Upper lobe of left lung (tissue), 6 donors: ENCODE measurements around the gene CCNK. TPM values are rescaled to one million over a fixed set of nuclear protein-coding genes. Genes with fewer than 3 reads are reported as not detected.
A peak's percentile ranks its signal among the peaks of the same experiment; 100 is the strongest.

Experiments
- ATAC-seq, 2 donors: fragments of 200-7000 bp; cut with Tn5 transposase; one replicate each; pipeline ENCODE4 v1.9.1; 2022; ENCODE audit warnings: mild to moderate bottlenecking in 2 of 2, moderate library complexity in 2 of 2; ENCODE audit not compliant: low FRiP score in 2 of 2
- DNase-seq, 2 donors: peaks; one replicate each; pipeline ENCODE4 v3.0.0-alpha.2; 2019 to 2020
- H3K27ac ChIP-seq, 4 donors: fragments of 200-600 bp; sonication (generic); one replicate each; pipeline ENCODE4 v1.5.1; 2016 to 2019
- H3K27me3 ChIP-seq, 4 donors: fragments of 200-600 bp; sonication (generic); one replicate each; pipeline ENCODE4 v1.5.1; 2017 to 2019
- H3K36me3 ChIP-seq, 4 donors: fragments of 200-600 bp; sonication (generic); one replicate each; pipeline ENCODE4 v1.5.1; 2016 to 2019
- H3K4me1 ChIP-seq, 4 donors: fragments of 200-600 bp; sonication (generic); one replicate each; pipeline ENCODE4 v1.5.1; 2018 to 2019
- H3K4me3 ChIP-seq, 4 donors: fragments of 200-600 bp; sonication (generic); one replicate each; pipeline ENCODE4 v1.5.1; 2017 to 2019; ENCODE audit warnings: mild to moderate bottlenecking in 2 of 4, moderate library complexity in 1 of 4
- H3K9me3 ChIP-seq, 4 donors: fragments of 200-600 bp; sonication (generic); one replicate each; pipeline ENCODE4 v1.5.1; 2018 to 2019
- EP300 ChIP-seq, 4 donors: sonication (generic); formaldehyde crosslinking; IDR thresholded peaks; one replicate each; pipeline ENCODE4 v1.5.1; 2017; ENCODE audit warnings: antibody characterized with exemption in 4 of 4, control low read depth in 2 of 4
- POLR2A ChIP-seq, 4 donors: fragments of 450-650 bp; IDR thresholded peaks; one replicate each; pipeline ENCODE4 v1.5.1; 2016 to 2017; ENCODE audit warnings: antibody characterized with exemption in 4 of 4, mild to moderate bottlenecking in 2 of 4
- POLR2AphosphoS5 ChIP-seq, 2 donors: sonication (generic); formaldehyde crosslinking; IDR thresholded peaks; one replicate each; pipeline ENCODE4 v1.5.1; 2017; ENCODE audit warnings: antibody characterized with exemption in 2 of 2
- WGBS, 2 donors: methylation state at CpG; one replicate each; pipeline ENCODE4 v1.1.5; 2017 to 2018; 5-methylcytosine and 5-hydroxymethylcytosine counted together
- total RNA-seq, 6 donors: library from RNA; depleted of rRNA in 4 of 6; stranded (reverse); fragments of >200 nt in 4 of 6; gene quantifications; one replicate each; pipeline versions ENCODE4 v1.1.0 to v1.2.1, GENCODE V29; 2016 to 2021
- TF ChIP-seq, protein P1 (sequence below), 6 experiments: fragments of 450-650 bp in 4 of 6; fragments of 200-600 bp in 2 of 6; sonication (generic) in 2 of 6; IDR thresholded peaks; one replicate each; pipeline ENCODE4 v1.5.1; 2016 to 2019; ENCODE audit warnings: antibody characterized with exemption in 6 of 6
- donor health status: DM: no; HTN: no; CAD: no; lungs with moderate emphysema.
- donor health status: DM: no; HTN: yes; CAD: no; lungs with severe emphysema.

The CCNK gene
- total RNA-seq, 6 donors from 2014 or later = 29.8 to 51.1 (median 44.0) TPM

GRCh38 chr14:99462210-99462609 is 19.0 kb upstream of the CCNK start:
- no peaks in the 10 kb centered on the region for H3K9me3 ChIP-seq
- H3K4me3 ChIP-seq = no peak overlapping the region
- WGBS, 2 donors = 62 to 65% methylated on average over 6 of the region's 6 CpGs
- H3K4me1 ChIP-seq = peaks cover 0 to 5% (median 3%) of the 10 kb centered on the region in 4 donors
- H3K27me3 ChIP-seq = no peaks in the 10 kb centered on the region
- ATAC-seq (no peak), DNase-seq (no peak)
- TF ChIP-seq POLR2AphosphoS5 (IDR thresholded peaks at IDR 0.05) (no peak), POLR2A (IDR thresholded peaks at IDR 0.05) (no peak)
- H3K36me3 ChIP-seq = peaks cover 8 to 81% (median 52%) of the 10 kb centered on the region in 4 donors
- H3K27ac ChIP-seq = no peak overlapping the region

- Histone ChIP-seq H3K27ac (no peak overlapping the region), H3K4me1 (peaks cover 7 to 20% (median 12%) of the 10 kb centered on the region in 4 donors), H3K27me3 (no peaks in the 10 kb centered on the region), H3K36me3 (peaks cover 0 to 65% (median 44%) of the 10 kb centered on the region in 4 donors), H3K9me3 (no peaks in the 10 kb centered on the region), H3K4me3 (no peak overlapping the region)
- DNase-seq (no peak), ATAC-seq (no peak)
- TF ChIP-seq POLR2A (IDR thresholded peaks at IDR 0.05) (no peak), EP300 (IDR thresholded peaks at IDR 0.05) (no peak)
- WGBS, 2 donors = 86 to 89% methylated on average over 4 of the region's 4 CpGs
Observed at GRCh38 chr14:99463974-99464373, 17.2 kb upstream of the CCNK start.

DNA sequence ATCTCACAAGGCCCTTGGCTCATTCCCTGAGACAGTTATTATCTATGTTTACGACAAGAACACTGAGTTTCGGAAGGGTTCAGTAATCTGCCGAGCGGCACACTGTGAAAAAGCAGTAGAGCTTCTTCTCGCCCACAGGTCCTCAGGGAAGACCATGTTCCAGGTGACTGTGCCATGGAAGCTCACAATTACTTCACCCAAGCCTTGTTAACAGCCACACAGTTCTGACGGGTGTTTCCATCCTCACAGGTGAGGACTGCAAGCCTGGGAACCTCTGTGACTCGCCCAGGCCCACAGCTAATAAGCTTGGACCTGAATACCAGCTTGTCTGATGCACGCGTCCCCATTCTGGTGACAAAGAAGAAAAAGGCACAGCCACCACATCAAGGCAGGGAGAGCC is 15.9 kb upstream of the CCNK start:
- peaks cover 7 to 26% (median 12%) of the 10 kb centered on the region in 4 donors for H3K4me1 ChIP-seq
- ATAC-seq (no peak), DNase-seq (no peak)
- H3K27me3 ChIP-seq = no peaks in the 10 kb centered on the region
- TF ChIP-seq POLR2A (IDR thresholded peaks at IDR 0.05) = no peak
- no peak for TF ChIP-seq POLR2AphosphoS5 (IDR thresholded peaks at IDR 0.05)
- TF ChIP-seq EP300 (IDR thresholded peaks at IDR 0.05) = no peak
- TF ChIP-seq, protein P1, sequence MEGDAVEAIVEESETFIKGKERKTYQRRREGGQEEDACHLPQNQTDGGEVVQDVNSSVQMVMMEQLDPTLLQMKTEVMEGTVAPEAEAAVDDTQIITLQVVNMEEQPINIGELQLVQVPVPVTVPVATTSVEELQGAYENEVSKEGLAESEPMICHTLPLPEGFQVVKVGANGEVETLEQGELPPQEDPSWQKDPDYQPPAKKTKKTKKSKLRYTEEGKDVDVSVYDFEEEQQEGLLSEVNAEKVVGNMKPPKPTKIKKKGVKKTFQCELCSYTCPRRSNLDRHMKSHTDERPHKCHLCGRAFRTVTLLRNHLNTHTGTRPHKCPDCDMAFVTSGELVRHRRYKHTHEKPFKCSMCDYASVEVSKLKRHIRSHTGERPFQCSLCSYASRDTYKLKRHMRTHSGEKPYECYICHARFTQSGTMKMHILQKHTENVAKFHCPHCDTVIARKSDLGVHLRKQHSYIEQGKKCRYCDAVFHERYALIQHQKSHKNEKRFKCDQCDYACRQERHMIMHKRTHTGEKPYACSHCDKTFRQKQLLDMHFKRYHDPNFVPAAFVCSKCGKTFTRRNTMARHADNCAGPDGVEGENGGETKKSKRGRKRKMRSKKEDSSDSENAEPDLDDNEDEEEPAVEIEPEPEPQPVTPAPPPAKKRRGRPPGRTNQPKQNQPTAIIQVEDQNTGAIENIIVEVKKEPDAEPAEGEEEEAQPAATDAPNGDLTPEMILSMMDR (IDR thresholded peaks at IDR 0.05) = no peak
- whole genome bisulfite sequencing, 2 donors = 95 to 97% methylated on average over 9 of the region's 9 CpGs
- H3K36me3 ChIP-seq = peaks cover 0 to 55% (median 40%) of the 10 kb centered on the region in 4 donors
- no peak overlapping the region for H3K4me3 ChIP-seq
- no peaks in the 10 kb centered on the region for H3K9me3 ChIP-seq
- no peak overlapping the region for H3K27ac ChIP-seq

DNA sequence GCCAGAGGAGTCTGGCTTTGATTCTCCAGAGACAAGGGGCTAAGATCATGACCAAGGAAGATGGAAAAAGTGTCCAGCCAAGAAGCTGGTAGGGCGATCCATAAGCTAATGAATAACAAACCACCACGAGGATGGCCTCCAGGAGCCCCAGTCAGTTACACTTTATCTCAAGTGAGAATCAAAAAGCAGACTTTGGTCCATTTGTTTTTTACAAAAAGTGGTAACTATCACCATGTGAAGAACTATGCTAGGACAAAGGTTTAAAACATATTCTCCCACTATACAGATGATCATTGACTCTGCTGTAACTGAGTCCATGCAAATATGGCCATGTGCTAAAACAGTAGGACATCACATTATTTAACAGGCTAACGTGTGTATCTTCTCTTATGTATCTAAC is 14.5 kb upstream of the CCNK start:
- peaks cover 7 to 26% (median 12%) of the 10 kb centered on the region in 4 donors for H3K4me1 ChIP-seq
- ATAC-seq = no peak
- peaks cover 0 to 40% (median 32%) of the 10 kb centered on the region in 4 donors for H3K36me3 ChIP-seq
- no peak overlapping the region for H3K27ac ChIP-seq
- WGBS, 2 donors = 79 to 92% methylated on average over 3 of the region's 3 CpGs
- no peaks in the 10 kb centered on the region for H3K27me3 ChIP-seq
- no peak for TF ChIP-seq POLR2AphosphoS5 (IDR thresholded peaks at IDR 0.05)
- TF ChIP-seq POLR2A (IDR thresholded peaks at IDR 0.05) = no peak
- no peak for TF ChIP-seq EP300 (IDR thresholded peaks at IDR 0.05)
- TF ChIP-seq, protein P1 (IDR thresholded peaks at IDR 0.05) = no peak
- no peak overlapping the region for H3K4me3 ChIP-seq
- no peaks in the 10 kb centered on the region for H3K9me3 ChIP-seq
- no peak for DNase-seq

GRCh38 chr14:99467336-99468078 is 13.7 kb upstream of the CCNK start:
- WGBS, 2 donors = 49 to 55% methylated on average over 9 of the region's 9 CpGs
- peak in 1 of 2 donors; percentile 61 for ATAC-seq
- H3K9me3 ChIP-seq = no peaks in the 10 kb centered on the region
- H3K27ac ChIP-seq = no peak overlapping the region
- H3K27me3 ChIP-seq = no peaks in the 10 kb centered on the region
- peaks cover 0 to 33% (median 25%) of the 10 kb centered on the region in 4 donors for H3K36me3 ChIP-seq
- TF ChIP-seq EP300 (IDR thresholded peaks at IDR 0.05) = peak in 1 of 4 donors; percentile 17
- TF ChIP-seq, protein P1 (IDR thresholded peaks at IDR 0.05) = no peak
- DNase-seq = peak in 1 of 2 donors; percentile 60
- peaks cover 7 to 26% (median 12%) of the 10 kb centered on the region in 4 donors for H3K4me1 ChIP-seq
- H3K4me3 ChIP-seq = no peak overlapping the region
